MCF 10A (cell line): ENCODE data around the gene SMYD3. TPM values are rescaled to one million over a fixed set of nuclear protein-coding genes. Genes with fewer than 3 reads are reported as not detected.

Source experiments
- BruUV-seq: library from RNA; stranded (reverse); fragments of 400-500 nt; replicated peaks from 2 replicates; lab custom pipeline; 2021; lab: Mats Ljungman, UMichigan
- CTCF ChIA-PET: fragments of 300-600 bp; sonication (Branson Sonifier 250); formaldehyde crosslinking; extraction: SDS; loops from one replicate; lab custom pipeline; 2021; ENCODE audit warnings: antibody characterized with exemption, inconsistent platforms; lab: Yijun Ruan, JAX
- POLR2A ChIA-PET: fragments of 300-600, 350-650 bp; sonication (Branson Sonifier 250); formaldehyde crosslinking; extraction: SDS; loops from one replicate; lab custom pipeline; 2020; ENCODE audit warnings: antibody characterized with exemption, inconsistent platforms; lab: Yijun Ruan, JAX
- DNase-seq: peaks from one replicate; pipeline ENCODE4 v3.0.0-alpha.2; 2018; ENCODE audit not compliant: unreplicated experiment
- H3K27ac Mint-ChIP-seq: one replicate; pipeline ENCODE4 v1.8.0; 2022; ENCODE audit warnings: mild to moderate bottlenecking, low read depth, mixed read lengths; ENCODE audit not compliant: unreplicated experiment
- H3K27me3 Mint-ChIP-seq: one replicate; pipeline ENCODE4 v1.8.0; 2022; ENCODE audit warnings: mixed read lengths; ENCODE audit not compliant: insufficient read depth, unreplicated experiment
- H3K36me3 Mint-ChIP-seq: one replicate; pipeline ENCODE4 v1.8.0; 2022; ENCODE audit warnings: mild to moderate bottlenecking, moderate library complexity, mixed read lengths; ENCODE audit not compliant: insufficient read depth, unreplicated experiment
- H3K4me1 Mint-ChIP-seq: one replicate; pipeline ENCODE4 v1.8.0; 2022; ENCODE audit warnings: mixed read lengths; ENCODE audit not compliant: insufficient read depth, unreplicated experiment
- H3K4me3 Mint-ChIP-seq: one replicate; pipeline ENCODE4 v1.8.0; 2022; ENCODE audit warnings: mild to moderate bottlenecking, moderate library complexity, mixed read lengths; ENCODE audit not compliant: unreplicated experiment
- H3K9me3 Mint-ChIP-seq: one replicate; pipeline ENCODE4 v1.8.0; 2022; ENCODE audit warnings: mixed read lengths; ENCODE audit not compliant: unreplicated experiment
- intact Hi-C: fragments of 100-400 bp; cut with micrococcal nuclease; formaldehyde crosslinking; loops from 2 replicates; pipeline ENCODE4 v1.14.1; 2022
- total RNA-seq: library from RNA; stranded (reverse); gene quantifications from 2 replicates; pipeline ENCODE4 v1.2.3, GENCODE V29; 2022
- TF ChIP-seq, protein P1 (sequence below): fragments of 200-600 bp; IDR thresholded peaks from one replicate; pipeline ENCODE4 v1.8.0; 2022; ENCODE audit warnings: antibody characterized with exemption, mild to moderate bottlenecking; ENCODE audit not compliant: unreplicated experiment

SMYD3 gene
- total RNA-seq, 1 experiment from 2014 or later = 26.9 TPM

DNA sequence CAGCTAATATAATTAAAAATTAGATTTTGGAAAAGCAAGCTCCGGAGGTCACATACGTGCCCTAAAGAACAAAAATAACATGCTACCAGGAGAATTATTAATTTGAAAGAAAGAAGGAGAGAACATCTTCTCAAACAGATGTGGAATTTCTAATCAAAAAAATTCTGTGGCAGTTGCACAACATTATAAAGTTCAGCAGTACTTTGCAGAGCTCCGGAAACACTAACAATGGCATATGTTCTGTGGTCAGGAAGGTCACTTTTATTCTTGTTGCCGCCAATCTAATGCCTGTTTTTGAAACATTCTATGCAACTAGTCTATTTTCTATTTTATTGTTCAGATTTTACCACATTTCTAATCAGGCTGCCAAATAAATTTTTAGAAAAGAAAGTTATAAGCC, 186.8 kb downstream of the SMYD3 start:
- Mint-ChIP-seq H3K27ac (no peak overlapping the region), H3K27me3 (no peaks in the 10 kb centered on the region), H3K36me3 (no peaks in the 10 kb centered on the region), H3K9me3 (no peaks in the 10 kb centered on the region), H3K4me3 (no peak overlapping the region), H3K4me1 (peaks cover 6% of the 10 kb centered on the region)
- ChIA-PET POLR2A (interaction anchor here (0.6 kb wide), 1 partner anchor 1163 kb away, joined by 4 read pairs; no protein-coding TSS in a partner anchor), CTCF (interaction anchor here (0.6 to 1.3 kb wide), 2 partner anchors 131 to 433 kb away, joined by 3 read pairs; no protein-coding TSS in a partner anchor)
- no TSS peak for BruUV-seq
- DNase-seq = no peak
- intact Hi-C loops = no loop called here
- TF ChIP-seq, protein P1, sequence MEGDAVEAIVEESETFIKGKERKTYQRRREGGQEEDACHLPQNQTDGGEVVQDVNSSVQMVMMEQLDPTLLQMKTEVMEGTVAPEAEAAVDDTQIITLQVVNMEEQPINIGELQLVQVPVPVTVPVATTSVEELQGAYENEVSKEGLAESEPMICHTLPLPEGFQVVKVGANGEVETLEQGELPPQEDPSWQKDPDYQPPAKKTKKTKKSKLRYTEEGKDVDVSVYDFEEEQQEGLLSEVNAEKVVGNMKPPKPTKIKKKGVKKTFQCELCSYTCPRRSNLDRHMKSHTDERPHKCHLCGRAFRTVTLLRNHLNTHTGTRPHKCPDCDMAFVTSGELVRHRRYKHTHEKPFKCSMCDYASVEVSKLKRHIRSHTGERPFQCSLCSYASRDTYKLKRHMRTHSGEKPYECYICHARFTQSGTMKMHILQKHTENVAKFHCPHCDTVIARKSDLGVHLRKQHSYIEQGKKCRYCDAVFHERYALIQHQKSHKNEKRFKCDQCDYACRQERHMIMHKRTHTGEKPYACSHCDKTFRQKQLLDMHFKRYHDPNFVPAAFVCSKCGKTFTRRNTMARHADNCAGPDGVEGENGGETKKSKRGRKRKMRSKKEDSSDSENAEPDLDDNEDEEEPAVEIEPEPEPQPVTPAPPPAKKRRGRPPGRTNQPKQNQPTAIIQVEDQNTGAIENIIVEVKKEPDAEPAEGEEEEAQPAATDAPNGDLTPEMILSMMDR = no peak

DNA sequence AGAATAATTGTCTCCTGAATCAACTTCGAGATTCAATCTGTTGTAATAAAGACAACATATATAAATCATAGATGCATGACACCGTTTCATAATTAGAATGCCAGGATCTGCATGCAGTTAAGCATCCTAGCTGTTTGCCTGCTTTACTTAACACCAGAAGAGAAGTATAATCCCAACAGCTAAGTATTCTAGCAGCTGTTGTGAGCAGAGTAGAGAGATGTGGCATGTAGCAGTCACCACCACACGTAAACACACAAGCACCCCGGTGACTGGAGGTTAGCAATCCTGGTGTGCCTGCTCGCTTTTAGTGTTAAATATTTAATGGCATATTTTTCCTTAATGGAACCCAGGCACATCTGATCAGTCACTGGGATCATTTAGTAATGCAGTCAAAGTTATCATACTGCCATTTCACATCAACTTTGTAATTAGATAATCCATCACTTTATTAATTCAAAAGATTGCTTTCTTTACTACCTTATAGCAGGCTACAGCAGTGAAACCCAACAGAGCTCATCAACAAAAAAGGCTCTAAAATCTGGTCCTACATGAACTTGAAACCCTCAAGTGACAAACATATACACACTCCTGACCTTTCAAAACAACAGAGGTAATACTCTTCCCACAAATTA, 187.9 kb downstream of the SMYD3 start:
- no peaks in the 10 kb centered on the region for H3K36me3 Mint-ChIP-seq
- DNase-seq = no peak
- POLR2A ChIA-PET = interaction anchor here (0.6 kb wide), 1 partner anchor 1162 kb away, joined by 4 read pairs; no protein-coding TSS in a partner anchor
- CTCF ChIA-PET = interaction anchor here (0.6 to 1.3 kb wide), 5 partner anchors 73 to 434 kb away, joined by 3 read pairs; no protein-coding TSS in a partner anchor
- TF ChIP-seq, protein P1 = no peak
- H3K4me1 Mint-ChIP-seq = no peaks in the 10 kb centered on the region
- no peak overlapping the region for H3K27ac Mint-ChIP-seq
- H3K4me3 Mint-ChIP-seq = no peak overlapping the region
- no peaks in the 10 kb centered on the region for H3K27me3 Mint-ChIP-seq
- BruUV-seq = no TSS peak
- intact Hi-C loops = no loop called here
- no peaks in the 10 kb centered on the region for H3K9me3 Mint-ChIP-seq

DNA sequence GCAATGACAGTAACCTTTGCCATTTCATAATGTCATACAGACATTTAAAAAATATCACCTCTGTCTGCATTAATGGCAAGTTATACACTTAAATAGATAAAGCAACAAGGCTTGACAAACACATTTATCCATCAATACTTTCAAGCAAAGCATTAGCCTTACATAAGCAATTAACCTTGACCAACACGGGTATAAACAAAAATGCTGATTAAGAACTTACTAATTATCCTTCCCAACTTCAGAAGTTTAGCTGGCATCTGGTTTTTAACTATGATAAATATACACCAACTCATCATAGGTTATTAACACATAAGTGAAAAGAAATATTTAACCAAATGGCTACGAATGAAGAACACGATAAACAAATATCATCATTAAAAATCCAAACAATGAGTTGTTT, 188.5 kb downstream of the SMYD3 start:
- no TSS peak for BruUV-seq
- POLR2A ChIA-PET = interaction anchor here (0.7 kb wide), 1 partner anchor 62 kb away, joined by 3 read pairs; no protein-coding TSS in a partner anchor
- Mint-ChIP-seq H3K27me3 (no peaks in the 10 kb centered on the region), H3K4me1 (no peaks in the 10 kb centered on the region), H3K9me3 (no peaks in the 10 kb centered on the region), H3K27ac (no peak overlapping the region), H3K4me3 (no peak overlapping the region), H3K36me3 (no peaks in the 10 kb centered on the region)
- TF ChIP-seq, protein P1 = no peak
- CTCF ChIA-PET = interaction anchor here (0.6 kb wide), 2 partner anchors 72 to 157 kb away, joined by 3 read pairs; no protein-coding TSS in a partner anchor
- intact Hi-C loops = no loop called here
- DNase-seq = no peak

DNA sequence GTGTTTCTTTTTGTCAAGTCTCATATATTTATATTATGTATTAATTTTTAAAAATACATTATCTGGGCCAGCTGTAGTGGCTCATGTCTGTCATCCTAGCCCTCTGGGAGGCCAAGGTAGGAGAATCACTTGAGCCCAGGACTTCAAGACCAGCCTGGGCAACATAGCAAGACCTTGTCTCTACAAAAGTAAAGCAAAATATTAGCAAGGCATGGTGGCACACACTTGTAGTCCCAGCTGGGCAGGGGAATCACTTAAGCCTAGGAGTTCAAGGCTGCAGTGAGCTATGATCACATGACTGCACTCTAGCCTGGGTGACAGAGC, 189.1 kb downstream of the SMYD3 start:
- POLR2A ChIA-PET = interaction anchor here (0.5 to 1.1 kb wide), 2 partner anchors 9 to 253 kb away, joined by 3 to 4 read pairs; no protein-coding TSS in a partner anchor

More for the DNA sequence above, 189.1 kb downstream of the SMYD3 start:
- Mint-ChIP-seq H3K27ac (no peak overlapping the region), H3K4me3 (no peak overlapping the region), H3K27me3 (no peaks in the 10 kb centered on the region), H3K4me1 (no peaks in the 10 kb centered on the region), H3K36me3 (no peaks in the 10 kb centered on the region), H3K9me3 (no peaks in the 10 kb centered on the region)
- intact Hi-C loops = no loop called here
- CTCF ChIA-PET = interaction anchor here (0.8 kb wide), 1 partner anchor 39 kb away, joined by 3 read pairs; no protein-coding TSS in a partner anchor
- DNase-seq = no peak
- TF ChIP-seq, protein P1 = no peak
- no TSS peak for BruUV-seq
